ENCODE data around the gene GBP4. TPM values are rescaled to one million over a fixed set of nuclear protein-coding genes. Genes with fewer than 3 reads are reported as not detected.

The GBP4 gene
- polyA plus RNA-seq, 3 donors: 10.3 to 17.4 (median 13.0) TPM

- H3K27me3 ChIP-seq (ENCODE audit: control insufficient read depth in 2 of 2, insufficient read depth in 2 of 2, low read length in 2 of 2): no peaks in the 10 kb centered on the region
- no peak overlapping the region for H2AFZ ChIP-seq (ENCODE audit: insufficient read depth, low read depth, low read length, poor library complexity, severe bottlenecking)
Measured at GRCh38 chr1:89149229-89149628, 49.5 kb downstream of the GBP4 start.

GRCh38 chr1:89147678-89148658, 50.8 kb downstream of the GBP4 start:
- Mint-ChIP-seq H3K36me3 (no peaks in the 10 kb centered on the region), H3K27me3 (ENCODE audit: low read depth in 3 of 3) (peaks cover 0 to 2% (median 0%) of the 10 kb centered on the region in 3 donors), H3K4me1 (peaks cover 4% of the 10 kb centered on the region), H3K27ac (no peak overlapping the region), H3K9me3 (no peaks in the 10 kb centered on the region), H3K4me3 (no peak overlapping the region)
- WGBS (ENCODE audit: insufficient coverage): 100% methylated on average over 1 of the region's 3 CpGs
- no peaks in the 10 kb centered on the region for H3K27me3 ChIP-seq (ENCODE audit: control insufficient read depth in 2 of 2, insufficient read depth in 2 of 2, low read length in 2 of 2)
- H3K4me2 ChIP-seq (replicated peaks; ENCODE audit: extremely low read depth, low read length, poor library complexity, severe bottlenecking): no peak overlapping the region
- no peaks in the 10 kb centered on the region for H3K36me3 ChIP-seq (replicated peaks in 1 of 2; ENCODE audit: control insufficient read depth in 1 of 2, insufficient read depth in 2 of 2, low read length in 2 of 2)
- H3K79me2 ChIP-seq (ENCODE audit: insufficient read depth, low read length): no peaks in the 10 kb centered on the region
- no peaks in the 10 kb centered on the region for H3K9me3 ChIP-seq (replicated peaks in 1 of 2; ENCODE audit: control insufficient read depth in 1 of 2, insufficient read depth in 1 of 2, low read length in 2 of 2)
- H3K27ac ChIP-seq (ENCODE audit: low read depth in 1 of 2, low read length in 2 of 2): no peak overlapping the region
- intact Hi-C loops (cut with micrococcal nuclease): no loop called here
- no peak for DNase-seq
- no peak overlapping the region for H3K9ac ChIP-seq (ENCODE audit: insufficient read depth, low read length, poor library complexity, severe bottlenecking)
- H3K4me3 ChIP-seq (replicated peaks in 1 of 3; ENCODE audit: low read depth in 2 of 3, low read length in 3 of 3): no peak overlapping the region
- no peaks in the 10 kb centered on the region for H4K20me1 ChIP-seq (ENCODE audit: insufficient read depth, low read length)
- H3K4me1 ChIP-seq (ENCODE audit: control insufficient read depth in 1 of 2, insufficient read depth in 2 of 2, low read length in 2 of 2): no peaks in the 10 kb centered on the region
- TF ChIP-seq CTCF (IDR thresholded peaks at IDR 0.05): no peak
- H2AFZ ChIP-seq (ENCODE audit: insufficient read depth, low read depth, low read length, poor library complexity, severe bottlenecking): no peak overlapping the region

More at GRCh38 chr1:89149229-89149628, 49.5 kb downstream of the GBP4 start:
- Mint-ChIP-seq H3K4me3 (no peak overlapping the region), H3K36me3 (no peaks in the 10 kb centered on the region), H3K27ac (no peak overlapping the region), H3K4me1 (peaks cover 4% of the 10 kb centered on the region), H3K27me3 (ENCODE audit: low read depth in 3 of 3) (peaks cover 0 to 2% (median 0%) of the 10 kb centered on the region in 3 donors), H3K9me3 (no peaks in the 10 kb centered on the region)
- DNase-seq: no peak
- Histone ChIP-seq H3K9ac (ENCODE audit: insufficient read depth, low read length, poor library complexity, severe bottlenecking) (no peak overlapping the region), H3K27ac (ENCODE audit: low read depth in 1 of 2, low read length in 2 of 2) (no peak overlapping the region), H3K4me3 (replicated peaks in 1 of 3; ENCODE audit: low read depth in 2 of 3, low read length in 3 of 3) (no peak overlapping the region), H3K4me2 (replicated peaks; ENCODE audit: extremely low read depth, low read length, poor library complexity, severe bottlenecking) (no peak overlapping the region), H3K36me3 (replicated peaks in 1 of 2; ENCODE audit: control insufficient read depth in 1 of 2, insufficient read depth in 2 of 2, low read length in 2 of 2) (no peaks in the 10 kb centered on the region), H3K9me3 (replicated peaks in 1 of 2; ENCODE audit: control insufficient read depth in 1 of 2, insufficient read depth in 1 of 2, low read length in 2 of 2) (no peaks in the 10 kb centered on the region), H3K79me2 (ENCODE audit: insufficient read depth, low read length) (no peaks in the 10 kb centered on the region), H3K4me1 (ENCODE audit: control insufficient read depth in 1 of 2, insufficient read depth in 2 of 2, low read length in 2 of 2) (no peaks in the 10 kb centered on the region), H4K20me1 (ENCODE audit: insufficient read depth, low read length) (no peaks in the 10 kb centered on the region)
- intact Hi-C loops (cut with micrococcal nuclease): no loop called here
- 40% methylated on average over 1 of the region's 3 CpGs for whole genome bisulfite sequencing (ENCODE audit: insufficient coverage)
- TF ChIP-seq CTCF (IDR thresholded peaks at IDR 0.05): no peak
